Smooth muscle cell (in vitro differentiated cells): ENCODE results near the gene KIFC3. TPM values are rescaled to one million over a fixed set of nuclear protein-coding genes. Genes with fewer than 3 reads are reported as not detected.
"Not testable (repeated sequence)": the region's sequence is repeated elsewhere in the genome, so short reads cannot be mapped to it uniquely, and the experiment has no call there.

ENCODE experiments used
- DNase-seq: peaks from one replicate; lab custom pipeline; 2025; ENCODE audit not compliant: unreplicated experiment; lab: John Stamatoyannopoulos, UW
- H2AFZ ChIP-seq: fragments of 200-600 bp; sonication (generic); 2 replicates; pipeline ENCODE4 v1.6.0; 2016; ENCODE audit warnings: antibody characterized with exemption, low read depth, mild to moderate bottlenecking
- H3F3A ChIP-seq: fragments of 200-600 bp; sonication (generic); 2 replicates; pipeline ENCODE4 v1.6.0; 2017; ENCODE audit warnings: antibody characterized with exemption, low read depth
- H3K27ac ChIP-seq: fragments of 200-600 bp; sonication (generic); 2 replicates; pipeline ENCODE4 v1.5.1; 2016; ENCODE audit warnings: low read depth, mild to moderate bottlenecking
- H3K27me3 ChIP-seq: fragments of 200-600 bp; sonication (generic); 2 replicates; pipeline ENCODE4 v1.6.1; 2016; ENCODE audit warnings: low read depth, mild to moderate bottlenecking
- H3K36me3 ChIP-seq: fragments of 200-600 bp; sonication (generic); 2 replicates; pipeline ENCODE4 v1.5.1; 2016; ENCODE audit warnings: low read depth
- H3K4me1 ChIP-seq: fragments of 200-600 bp; sonication (generic); 2 replicates; pipeline ENCODE4 v1.5.1; 2016; ENCODE audit warnings: low read depth
- H3K4me2 ChIP-seq: fragments of 200-600 bp; sonication (generic); 2 replicates; pipeline ENCODE4 v1.6.0; 2016; ENCODE audit warnings: mild to moderate bottlenecking
- H3K4me3 ChIP-seq: fragments of 200-600 bp; sonication (generic); 2 replicates; pipeline ENCODE4 v1.5.1; 2016; ENCODE audit warnings: mild to moderate bottlenecking
- H3K79me2 ChIP-seq: fragments of 200-600 bp; sonication (generic); 2 replicates; pipeline ENCODE4 v1.6.0; 2016; ENCODE audit warnings: low read depth, mild to moderate bottlenecking
- H3K9ac ChIP-seq: fragments of 200-600 bp; sonication (generic); 2 replicates; pipeline ENCODE4 v1.6.0; 2016; ENCODE audit warnings: low read depth
- H3K9me3 ChIP-seq: fragments of 200-600 bp; sonication (generic); replicated peaks from 2 replicates; pipeline ENCODE4 v1.5.1; 2016; ENCODE audit warnings: low read depth
- H4K20me1 ChIP-seq: fragments of 200-600 bp; sonication (generic); 2 replicates; pipeline ENCODE4 v1.6.0; 2016; ENCODE audit warnings: low read depth
- CTCF ChIP-seq: fragments of 200-600 bp; sonication (generic); IDR thresholded peaks from 2 replicates; pipeline ENCODE4 v1.5.1; 2017; ENCODE audit warnings: borderline replicate concordance, mild to moderate bottlenecking, antibody characterized with exemption; ENCODE audit not compliant: insufficient read depth, poor library complexity, severe bottlenecking
- WGBS: methylation state at CpG from one replicate; pipeline ENCODE4 v1.1.7; 2016; ENCODE audit warnings: low lambda C conversion rate; 5-methylcytosine and 5-hydroxymethylcytosine counted together
- polyA plus RNA-seq: library from polyadenylated mRNA; unstranded; fragments of >200 nt; fragmentation: Nextera tagmentation; extraction: Ambion mirVana; gene quantifications from 2 replicates; pipeline ENCODE4 v1.2.1, GENCODE V29; 2016
- total RNA-seq: library from RNA; depleted of rRNA; stranded (reverse); fragments of >200 nt; gene quantifications from 2 replicates; pipeline ENCODE4 v1.2.3, GENCODE V29; 2014

Gene KIFC3
- total and polyA plus RNA-seq, 2 experiments from 2014 or later = 30.6 to 50.2 TPM

- DNase-seq = no peak
- no peak for TF ChIP-seq CTCF
These were observed 15.4 kb upstream of the KIFC3 start for GRCh38 chr16:57817680-57818079.

GRCh38 chr16:57815987-57816745 is 13.9 kb upstream of the KIFC3 start:
- Histone ChIP-seq H3K9ac (peak overlapping the region; percentile 90), H3F3A (peaks cover 4% of the 10 kb centered on the region), H3K27ac (peak overlapping the region; percentile 95), H3K4me3 (no peak overlapping the region), H2AFZ (peak overlapping the region; percentile 81), H3K79me2 (no peaks in the 10 kb centered on the region), H3K36me3 (no peaks in the 10 kb centered on the region), H4K20me1 (no peaks in the 10 kb centered on the region), H3K9me3 (no peaks in the 10 kb centered on the region), H3K4me1 (peaks cover 8% of the 10 kb centered on the region), H3K4me2 (peak overlapping the region; percentile 54), H3K27me3 (no peaks in the 10 kb centered on the region)
- TF ChIP-seq CTCF = no peak
- 29% methylated on average over 16 of the region's 16 CpGs for WGBS
- no peak for DNase-seq

More at GRCh38 chr16:57817680-57818079, 15.4 kb upstream of the KIFC3 start:
- H3K4me2 ChIP-seq = no peak overlapping the region
- H3F3A ChIP-seq = peaks cover 4% of the 10 kb centered on the region
- H2AFZ ChIP-seq = no peak overlapping the region
- H3K4me3 ChIP-seq = no peak overlapping the region
- H3K9me3 ChIP-seq = no peaks in the 10 kb centered on the region
- no peak overlapping the region for H3K9ac ChIP-seq
- H3K36me3 ChIP-seq = no peaks in the 10 kb centered on the region
- no peaks in the 10 kb centered on the region for H4K20me1 ChIP-seq
- H3K27me3 ChIP-seq = no peaks in the 10 kb centered on the region
- no peak overlapping the region for H3K27ac ChIP-seq
- H3K4me1 ChIP-seq = peaks cover 8% of the 10 kb centered on the region
- H3K79me2 ChIP-seq = no peaks in the 10 kb centered on the region

- H3K27ac ChIP-seq = no peak overlapping the region
- no peak for DNase-seq
- H3K4me3 ChIP-seq = no peak overlapping the region
- peaks cover 11% of the 10 kb centered on the region for H3K4me1 ChIP-seq
- H3K4me2 ChIP-seq = no peak overlapping the region
- H2AFZ ChIP-seq = no peak overlapping the region
- no peak overlapping the region for H3K9ac ChIP-seq
- TF ChIP-seq CTCF = no peak
- no peaks in the 10 kb centered on the region for H3K27me3 ChIP-seq
- no peaks in the 10 kb centered on the region for H3K36me3 ChIP-seq
- H3K9me3 ChIP-seq = no peaks in the 10 kb centered on the region
- H3K79me2 ChIP-seq = no peaks in the 10 kb centered on the region
- 89% methylated on average over 3 of the region's 3 CpGs for WGBS
- H3F3A ChIP-seq = peaks cover 12% of the 10 kb centered on the region
- no peaks in the 10 kb centered on the region for H4K20me1 ChIP-seq
These were observed 12.6 kb upstream of the KIFC3 start for GRCh38 chr16:57814896-57815295.

- Histone ChIP-seq H3K36me3 (no peaks in the 10 kb centered on the region), H2AFZ (no peak overlapping the region), H3K4me1 (peaks cover 13% of the 10 kb centered on the region), H3K79me2 (no peaks in the 10 kb centered on the region), H3K4me2 (no peak overlapping the region), H3K27ac (no peak overlapping the region), H3K9ac (no peak overlapping the region), H3K4me3 (no peak overlapping the region), H4K20me1 (no peaks in the 10 kb centered on the region), H3K9me3 (no peaks in the 10 kb centered on the region), H3K27me3 (no peaks in the 10 kb centered on the region), H3F3A (peaks cover 12% of the 10 kb centered on the region)
- 93% methylated on average over 8 of the region's 8 CpGs for WGBS
- no peak for TF ChIP-seq CTCF
- DNase-seq = no peak
These were observed 11.2 kb upstream of the KIFC3 start for GRCh38 chr16:57813466-57813865.

DNA sequence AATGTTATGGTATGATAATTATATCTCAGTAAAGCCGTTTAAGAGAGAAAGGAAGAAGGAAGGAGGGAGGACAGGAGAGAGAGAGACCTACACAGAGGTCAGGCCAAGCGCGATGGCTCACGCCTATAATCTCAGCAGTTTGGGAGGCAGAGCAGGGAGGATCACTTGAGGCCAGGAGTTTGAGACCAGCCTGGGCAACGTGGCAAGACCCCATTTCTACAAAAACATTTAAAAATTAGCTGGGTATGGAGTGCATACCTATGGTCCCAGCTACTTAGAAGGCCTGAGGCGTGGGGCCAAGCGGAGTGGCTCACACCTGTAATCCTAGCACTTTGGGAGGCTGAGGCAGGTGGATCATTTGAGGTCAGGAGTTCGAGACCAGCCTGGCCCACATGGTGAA is 9.0 kb upstream of the KIFC3 start:
- not testable (repeated sequence) for H3K9ac ChIP-seq, H3K4me1 ChIP-seq
- WGBS = 93% methylated on average over 8 of the region's 8 CpGs

More for the DNA sequence above, 9.0 kb upstream of the KIFC3 start:
- H3K4me2 ChIP-seq, DNase-seq, H3K27me3 ChIP-seq, H3K4me3 ChIP-seq, H3K9me3 ChIP-seq, H4K20me1 ChIP-seq, H3K79me2 ChIP-seq, H3K36me3 ChIP-seq, H2AFZ ChIP-seq: not testable (repeated sequence)
- Histone ChIP-seq H3K27ac (peak overlapping the region; percentile 39), H3F3A (peaks cover 17% of the 10 kb centered on the region)
